ENCODE measurements around the gene MAMLD1.

Gene MAMLD1

GRCh38 chrX:150504397-150505182 is 141.5 kb downstream of the MAMLD1 start:
- DNase-seq, result no peak

- no peak for DNase-seq
Measured at GRCh38 chrX:150506020-150506419, 142.9 kb downstream of the MAMLD1 start.

- no peak for DNase-seq
Measured at GRCh38 chrX:150506486-150506885, 143.4 kb downstream of the MAMLD1 start.

GRCh38 chrX:150507251-150507856 is 144.2 kb downstream of the MAMLD1 start:
- no peak for DNase-seq

GRCh38 chrX:150508018-150508417 is 144.9 kb downstream of the MAMLD1 start:
- no peak for DNase-seq

- DNase-seq, result no peak
Measured at GRCh38 chrX:150508451-150509367, 145.6 kb downstream of the MAMLD1 start.

- DNase-seq, result no peak
Measured at GRCh38 chrX:150509703-150510102, 146.6 kb downstream of the MAMLD1 start.

GRCh38 chrX:150512461-150512901 is 149.4 kb downstream of the MAMLD1 start:
- DNase-seq, result no peak

GRCh38 chrX:150513544-150513943 is 150.4 kb downstream of the MAMLD1 start:
- no peak for DNase-seq

GRCh38 chrX:150514462-150514861 is 151.3 kb downstream of the MAMLD1 start:
- no peak for DNase-seq

- DNase-seq, result no peak
Measured at GRCh38 chrX:150515801-150516200, 152.7 kb downstream of the MAMLD1 start.

GRCh38 chrX:150517303-150517910 is 154.3 kb downstream of the MAMLD1 start:
- no peak for DNase-seq

- DNase-seq, result no peak
Measured at GRCh38 chrX:150522494-150522893, 159.4 kb downstream of the MAMLD1 start.

GRCh38 chrX:150525061-150525919 is 162.2 kb downstream of the MAMLD1 start:
- DNase-seq, result no peak

- no peak for DNase-seq
Measured at GRCh38 chrX:150526692-150527091, 163.6 kb downstream of the MAMLD1 start.

GRCh38 chrX:150527108-150527507 is 164.0 kb downstream of the MAMLD1 start:
- DNase-seq, result no peak

- no peak for DNase-seq
Measured at GRCh38 chrX:150529587-150529986, 166.5 kb downstream of the MAMLD1 start.

GRCh38 chrX:150530821-150531220 is 167.7 kb downstream of the MAMLD1 start:
- no peak for DNase-seq

- DNase-seq, result no peak
Measured at GRCh38 chrX:150531467-150531866, 168.3 kb downstream of the MAMLD1 start.

GRCh38 chrX:150533863-150534262 is 170.7 kb downstream of the MAMLD1 start:
- DNase-seq, result no peak

- no peak for DNase-seq
Measured at GRCh38 chrX:150536455-150537116, 173.5 kb downstream of the MAMLD1 start.
